CD1c-positive myeloid dendritic cell (primary cell): ENCODE data around the gene COL9A2.
A peak's percentile ranks its signal among the peaks of the same experiment; 100 is the strongest.

ENCODE experiments used
- DNase-seq: peaks from one replicate; pipeline ENCODE4 v3.0.0-alpha.2; 2016; ENCODE audit errors: extremely low spot score

COL9A2 gene

DNA sequence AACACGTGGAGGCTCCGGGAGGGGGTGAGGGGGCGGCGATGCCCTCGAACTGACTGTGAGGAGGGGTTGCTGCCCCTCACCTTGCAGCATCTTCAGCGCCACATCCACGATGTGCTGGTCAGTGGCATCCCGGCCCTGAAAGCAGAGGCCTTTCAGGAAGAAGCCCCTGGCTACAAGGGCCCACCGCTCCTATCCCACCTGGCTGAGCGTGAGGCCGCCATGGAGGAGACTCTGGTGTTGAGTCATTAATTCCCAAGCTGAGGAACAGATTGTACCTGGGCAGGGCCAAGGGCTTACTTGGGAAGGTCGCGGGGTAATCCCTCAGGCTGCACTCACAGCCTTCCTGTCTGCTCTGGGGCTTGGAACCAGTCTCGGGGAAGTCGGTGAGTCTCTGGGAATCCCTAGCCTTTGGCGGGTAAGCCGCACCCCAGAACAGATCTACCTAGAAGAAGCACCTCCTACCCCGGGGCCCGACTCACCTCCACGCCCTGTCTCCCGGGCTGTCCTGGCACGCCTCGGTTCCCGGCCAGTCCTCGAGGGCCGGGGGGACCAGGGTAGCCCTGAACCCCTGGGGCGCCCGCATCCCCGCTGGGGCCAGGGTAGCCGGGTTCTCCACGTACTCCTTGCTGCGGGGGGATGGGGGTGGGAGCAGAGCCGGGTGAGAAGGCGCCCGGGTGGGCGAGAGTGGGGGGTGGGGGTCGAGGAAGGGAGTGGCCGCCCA lies 13.9 kb downstream of the COL9A2 start:
- no peak for DNase-seq

DNA sequence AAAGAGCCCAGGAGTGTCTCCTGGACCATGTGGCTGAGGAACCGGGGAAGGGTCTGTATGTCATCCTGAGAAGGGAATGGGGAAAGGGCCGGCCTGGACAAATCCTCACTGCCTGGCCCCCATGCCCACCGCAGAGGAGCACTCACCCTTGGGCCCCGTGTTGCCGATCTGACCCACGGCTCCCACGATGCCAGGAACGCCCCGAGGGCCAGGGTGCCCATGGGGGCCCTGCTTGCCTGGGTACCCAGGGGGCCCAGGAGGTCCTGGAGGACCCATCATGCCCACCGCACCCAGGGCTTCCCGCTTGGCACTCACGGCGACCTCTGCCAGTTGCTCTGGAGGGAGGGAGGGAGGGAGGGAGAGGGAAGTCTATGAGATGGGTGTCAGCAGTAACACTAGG lies 14.6 kb downstream of the COL9A2 start:
- no peak for DNase-seq

DNA sequence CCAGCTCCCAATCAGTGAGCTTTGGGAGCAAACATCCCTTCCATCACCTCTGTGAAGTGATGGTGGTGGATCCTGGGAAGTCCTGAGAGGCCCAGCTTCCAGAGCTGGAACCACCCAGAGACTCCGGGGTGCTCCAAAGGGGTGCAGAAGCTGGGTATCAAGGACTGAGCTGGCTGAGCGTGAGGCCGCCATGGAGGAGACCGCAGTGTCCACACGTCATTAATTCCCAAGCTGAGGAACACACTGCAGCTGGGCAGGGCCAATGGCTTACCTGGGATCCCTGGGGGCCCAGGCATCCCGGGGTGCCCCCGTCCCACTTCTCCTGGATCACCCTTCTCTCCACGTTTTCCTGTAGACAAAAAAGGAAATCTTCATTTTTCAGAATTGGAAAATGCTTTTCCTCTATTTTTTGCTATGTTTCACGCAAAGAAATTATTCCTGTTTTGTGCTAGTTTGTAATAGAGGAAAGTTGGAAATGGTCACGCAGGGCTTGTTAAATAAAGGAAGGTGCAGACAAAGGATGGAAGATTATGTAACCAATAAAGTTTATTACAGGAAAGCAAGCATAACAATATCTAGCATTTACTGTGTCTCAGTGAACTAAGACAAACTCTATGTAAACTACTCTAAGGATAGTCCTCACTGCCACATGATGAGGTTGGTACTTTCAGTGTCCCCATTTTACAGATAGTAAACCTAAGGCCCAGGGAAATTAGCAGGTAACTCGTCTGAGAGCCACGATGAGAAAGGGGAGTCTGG lies 15.4 kb downstream of the COL9A2 start:
- no peak for DNase-seq

DNA sequence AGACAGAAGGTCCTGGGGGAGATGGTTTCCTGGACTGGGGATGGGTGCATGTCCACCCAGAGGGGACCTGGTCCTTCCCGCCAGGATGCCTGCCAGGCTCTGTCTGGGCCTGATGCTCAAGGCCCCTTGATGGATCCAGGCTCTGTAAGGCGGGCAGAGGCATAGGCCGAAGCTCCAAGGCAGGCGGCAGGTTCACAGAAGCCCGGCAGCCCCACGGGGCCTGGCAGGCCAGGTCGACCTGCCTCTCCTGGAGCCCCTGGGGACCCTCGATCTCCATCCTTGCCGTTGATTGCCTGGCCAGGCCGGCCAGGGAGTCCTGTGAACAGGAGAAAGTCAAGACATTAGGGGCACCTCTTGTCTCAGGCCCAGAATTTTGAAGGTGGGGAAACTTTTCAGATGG lies 16.0 kb downstream of the COL9A2 start:
- no peak for DNase-seq

DNA sequence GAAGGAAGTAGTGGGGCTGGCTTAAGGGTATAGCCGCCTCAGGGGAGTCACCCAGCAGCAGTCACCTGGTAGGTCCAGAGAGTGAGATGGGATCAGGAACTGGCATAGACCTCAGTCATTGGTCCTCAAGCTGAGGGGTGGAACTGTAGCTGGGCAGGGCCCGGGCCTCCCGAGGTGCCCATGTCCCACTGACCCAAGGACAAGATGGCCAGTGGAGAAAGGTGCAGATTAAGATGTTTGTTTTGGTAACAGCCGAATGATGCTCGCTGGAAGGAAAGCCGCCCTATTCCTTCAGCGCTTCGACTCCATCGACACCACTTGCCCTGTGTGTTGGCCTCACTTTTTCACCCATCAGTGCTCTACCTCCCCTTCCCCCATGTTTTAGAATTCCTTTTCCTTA lies 16.4 kb downstream of the COL9A2 start:
- no peak for DNase-seq

DNA sequence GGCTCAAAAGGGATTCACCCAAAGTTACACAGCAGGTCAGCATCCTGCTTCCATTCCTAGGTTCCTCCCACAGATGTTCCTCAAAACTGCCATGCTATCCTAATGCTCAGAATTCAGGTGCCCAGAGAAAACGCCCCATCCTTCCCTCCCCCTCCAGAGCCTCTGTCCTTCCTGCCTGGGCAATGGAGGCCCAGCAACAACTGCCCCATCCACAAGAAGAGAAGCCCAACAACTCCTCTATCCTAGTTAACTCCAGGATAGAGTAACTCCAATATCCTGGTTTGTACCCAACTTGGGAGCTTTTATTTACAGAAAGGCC lies 16.9 kb downstream of the COL9A2 start:
- no peak for DNase-seq

DNA sequence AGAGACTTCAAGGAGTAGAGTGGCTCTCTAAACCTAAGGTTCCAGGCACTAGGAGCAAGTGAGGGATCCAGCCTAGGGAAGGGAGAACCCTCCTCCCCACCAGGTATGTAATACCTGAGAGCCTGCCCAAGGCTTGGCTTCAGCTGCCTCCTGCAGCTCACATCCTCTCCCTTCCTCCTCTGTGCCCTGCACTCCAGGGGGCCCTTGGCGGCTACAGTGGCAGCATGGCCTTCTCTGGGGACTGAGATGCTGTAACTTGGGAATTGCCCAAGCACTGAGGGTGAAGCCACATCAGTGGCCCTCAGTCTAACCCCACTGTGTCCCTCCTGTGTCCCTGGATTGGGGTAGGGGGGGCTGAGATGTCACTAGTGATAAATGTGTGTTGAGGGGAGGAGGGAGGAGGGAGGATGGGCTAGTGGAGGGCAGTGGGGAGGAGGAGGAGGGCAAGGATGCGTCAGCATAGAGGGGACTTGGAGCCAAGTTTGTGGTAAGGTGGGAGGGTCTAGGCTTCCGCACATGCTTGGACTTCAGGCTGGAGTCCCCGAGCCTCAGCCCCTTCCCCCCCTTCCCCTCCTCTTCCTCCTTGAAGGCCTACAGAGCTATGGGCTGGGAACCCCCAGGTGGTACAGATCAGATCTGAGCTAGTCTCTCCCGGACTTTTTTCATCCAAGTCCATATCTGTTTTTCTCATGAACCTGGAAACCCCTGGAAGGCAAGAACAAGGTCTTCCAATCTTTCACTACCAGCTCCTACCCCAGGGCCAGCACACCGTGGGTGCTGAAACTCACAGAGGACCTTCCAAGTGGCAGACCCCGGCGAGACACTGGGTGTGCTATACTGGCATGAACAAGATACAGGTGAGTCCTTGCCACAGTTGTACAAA lies 17.5 kb downstream of the COL9A2 start:
- no peak for DNase-seq

DNA sequence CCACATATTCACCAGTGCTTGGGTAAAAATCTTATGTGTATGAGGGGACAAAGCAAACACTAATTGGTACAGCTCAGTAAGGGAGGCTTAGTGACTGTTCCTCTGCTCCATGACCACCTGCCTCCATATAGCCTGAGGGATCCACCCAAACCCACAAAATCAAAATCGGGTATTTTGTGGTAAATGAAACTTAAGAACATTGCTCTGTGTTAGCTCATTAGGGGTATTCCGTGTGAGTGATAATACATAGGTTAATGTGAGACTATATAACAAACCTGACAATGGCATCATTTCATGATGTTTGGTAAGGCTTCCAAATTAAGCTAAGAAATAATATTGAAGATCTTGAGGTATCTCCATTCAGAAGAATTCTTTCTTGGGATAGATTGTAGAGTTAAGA lies 25.8 kb downstream of the COL9A2 start:
- DNase-seq = no peak

DNA sequence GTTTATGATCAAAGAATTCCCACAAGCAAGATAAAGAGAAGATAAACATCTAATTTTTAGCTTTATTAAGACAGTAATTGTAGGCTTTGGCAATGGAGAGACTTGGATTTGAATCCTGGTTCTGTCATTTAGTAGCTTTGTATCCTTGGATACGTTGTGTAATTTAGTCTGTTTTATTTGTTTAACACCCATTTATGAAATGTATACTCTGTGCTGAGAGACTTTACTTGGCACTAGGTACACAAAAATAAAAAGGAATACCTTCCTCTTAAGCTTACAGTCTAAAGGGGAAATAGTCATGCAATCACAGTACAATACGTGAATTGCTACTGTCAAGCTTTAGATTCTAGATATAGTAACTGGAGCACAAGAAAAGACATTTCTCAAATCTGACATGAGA lies 35.2 kb downstream of the COL9A2 start:
- DNase-seq = no peak

DNA sequence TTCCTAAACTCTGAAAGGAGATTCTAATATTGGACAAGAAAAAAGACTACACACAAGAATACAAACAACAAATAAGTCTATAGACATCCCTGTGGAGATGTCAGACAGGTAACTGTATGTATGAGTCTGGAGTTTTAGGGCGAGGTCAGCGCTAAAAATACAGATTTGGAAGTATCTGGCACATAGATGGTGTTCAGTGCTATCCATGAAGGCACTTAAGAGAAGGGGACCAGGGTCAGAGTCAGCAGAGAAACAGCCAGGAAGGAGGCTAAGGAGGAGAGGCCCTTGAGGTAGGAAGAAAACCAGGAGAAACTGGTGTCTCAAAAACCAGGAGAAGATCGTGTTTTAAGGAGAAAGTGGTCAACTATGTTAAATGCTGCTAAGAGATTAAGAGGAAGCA lies 41.0 kb downstream of the COL9A2 start:
- no peak for DNase-seq

DNA sequence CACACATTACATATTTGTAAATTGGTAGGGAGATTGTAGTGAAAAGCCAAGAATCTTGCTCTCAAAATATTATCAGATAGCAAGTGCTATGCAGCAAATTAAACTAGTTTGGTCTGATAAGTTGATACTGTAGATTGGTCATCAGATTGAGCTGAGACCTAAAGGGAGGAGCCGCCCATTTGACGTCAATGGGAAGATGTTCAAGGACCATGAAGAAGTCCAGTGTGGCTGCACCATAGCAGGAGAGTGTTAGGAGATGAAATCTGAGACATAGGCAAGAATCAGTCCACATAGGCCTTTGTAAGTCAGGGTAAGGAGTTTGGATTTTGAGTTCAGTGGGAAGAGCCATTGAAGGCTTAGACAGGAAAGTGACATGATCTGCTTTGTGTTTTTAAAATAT lies 42.8 kb downstream of the COL9A2 start:
- no peak for DNase-seq

DNA sequence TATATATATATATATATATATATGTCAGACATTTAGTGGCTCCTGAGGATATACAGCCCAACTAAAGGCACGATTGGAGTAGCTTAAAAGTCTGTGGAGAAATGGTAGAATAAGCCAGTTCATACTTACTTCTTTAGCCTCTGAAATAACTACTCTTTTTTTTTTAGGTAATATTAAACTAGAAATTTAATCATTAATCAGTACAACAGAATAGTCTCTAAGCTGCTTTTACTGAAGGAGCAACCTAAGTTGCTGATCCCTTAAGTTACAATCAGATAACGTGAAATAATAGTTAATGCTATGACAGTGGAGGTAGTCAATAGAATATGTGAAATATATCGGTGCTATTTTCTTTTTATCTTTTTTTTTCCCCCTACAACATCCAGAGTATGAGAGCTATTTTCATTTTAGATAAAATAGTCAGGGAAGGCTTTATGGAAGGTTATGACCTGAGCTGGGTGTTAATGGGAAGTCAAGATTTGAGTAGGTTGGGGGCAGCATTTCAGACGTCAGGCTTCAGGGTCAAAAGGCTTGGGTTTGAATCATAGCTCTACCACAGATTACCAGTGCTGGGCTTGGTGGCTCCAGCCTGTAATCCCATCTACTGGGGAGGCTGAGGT lies 43.4 kb downstream of the COL9A2 start:
- no peak for DNase-seq

DNA sequence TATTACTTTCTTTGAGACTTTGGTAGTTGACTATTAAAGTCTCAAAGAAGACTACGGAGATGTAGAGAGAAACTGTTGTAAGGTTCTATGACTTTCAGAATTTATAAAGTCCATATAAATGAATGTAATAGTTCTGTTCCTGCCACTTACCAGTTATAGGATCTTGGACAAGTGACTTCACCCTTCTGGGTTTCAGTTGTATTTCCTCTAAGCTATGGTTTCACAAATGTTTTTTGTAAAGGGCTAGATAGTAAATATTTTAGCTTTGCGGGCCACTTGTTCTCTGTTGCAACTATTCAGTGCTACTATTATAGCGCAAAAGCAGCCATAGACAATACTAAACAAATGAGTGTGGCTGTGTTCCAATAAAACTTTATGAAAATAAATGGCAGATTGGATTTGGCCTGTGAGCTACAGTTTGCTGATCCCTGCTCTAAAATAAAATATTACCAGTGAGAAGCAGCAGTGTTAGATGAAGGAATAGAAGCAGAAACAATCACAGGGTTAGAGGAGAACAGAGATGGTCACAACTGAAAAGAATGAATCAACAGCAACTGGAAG lies 44.4 kb downstream of the COL9A2 start:
- DNase-seq = peak; percentile 20

DNA sequence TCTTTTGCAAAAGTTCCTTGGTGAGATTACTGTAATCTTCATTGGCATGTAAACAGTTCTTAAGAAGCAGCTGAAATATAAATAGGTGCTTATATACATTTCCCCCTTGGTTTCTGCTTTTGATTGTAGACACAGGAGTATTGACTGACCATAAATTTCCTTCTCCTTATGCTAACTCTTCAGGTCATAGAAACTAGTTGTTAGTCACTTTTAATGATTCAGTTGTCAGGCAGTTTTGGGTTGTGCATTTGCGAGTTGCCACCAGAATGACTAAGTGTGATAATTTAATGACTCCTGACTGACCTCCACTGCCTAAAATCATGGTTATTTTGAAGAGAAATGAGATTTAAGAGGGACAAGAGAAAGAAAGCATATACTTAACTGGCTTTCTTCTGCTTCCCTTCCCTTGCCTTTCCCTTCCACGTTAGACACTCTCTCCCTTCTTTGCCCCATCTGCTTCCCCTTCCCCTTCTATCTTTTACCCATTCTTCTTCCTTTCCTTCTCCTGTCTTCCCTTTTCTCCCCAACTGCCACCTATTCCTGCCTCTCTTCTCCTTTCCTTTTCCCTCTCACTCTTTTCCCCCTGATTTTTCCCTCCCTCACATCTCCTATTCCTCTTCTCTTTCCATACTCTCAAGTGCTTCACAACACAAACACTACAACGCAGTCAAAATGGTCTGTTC lies 46.8 kb downstream of the COL9A2 start:
- no peak for DNase-seq

DNA sequence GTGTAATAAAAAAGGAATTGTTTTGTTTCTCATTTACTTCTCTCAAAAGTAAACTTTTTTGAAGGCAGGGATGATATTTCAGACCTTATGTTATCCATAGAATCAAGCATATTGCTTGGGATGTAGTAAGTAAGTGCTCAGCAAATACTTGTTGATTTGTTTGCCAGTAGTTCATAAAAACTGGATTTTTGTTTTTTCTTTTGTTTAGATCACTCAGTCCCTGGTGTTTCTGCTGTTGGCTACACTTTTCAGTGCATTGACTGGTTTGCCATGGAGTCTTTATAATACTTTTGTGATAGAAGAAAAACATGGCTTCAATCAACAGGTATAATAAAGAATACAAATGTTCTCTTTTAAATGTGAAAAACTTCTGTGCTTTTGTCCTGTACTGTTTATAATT lies 48.9 kb downstream of the COL9A2 start:
- no peak for DNase-seq

DNA sequence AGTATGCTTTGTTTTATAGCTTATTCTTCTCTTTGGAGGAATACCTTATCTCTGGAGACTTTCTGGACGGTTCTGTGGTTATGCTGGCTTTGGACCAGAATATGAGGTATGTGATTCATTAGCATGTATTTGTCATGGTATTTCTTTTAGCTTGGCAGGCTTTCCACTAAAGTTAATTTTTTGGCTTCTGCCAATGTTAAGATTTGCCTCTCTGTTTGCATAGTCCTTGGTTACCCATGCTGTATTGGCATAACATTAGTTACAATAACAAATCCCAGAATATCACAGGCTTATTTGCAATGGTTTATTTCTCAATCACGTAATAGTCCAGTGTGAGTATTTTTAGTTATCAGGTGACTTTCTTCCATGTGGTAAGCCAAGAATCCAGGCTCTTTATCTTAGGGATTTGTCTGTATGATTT lies 49.3 kb downstream of the COL9A2 start:
- DNase-seq = no peak

DNA sequence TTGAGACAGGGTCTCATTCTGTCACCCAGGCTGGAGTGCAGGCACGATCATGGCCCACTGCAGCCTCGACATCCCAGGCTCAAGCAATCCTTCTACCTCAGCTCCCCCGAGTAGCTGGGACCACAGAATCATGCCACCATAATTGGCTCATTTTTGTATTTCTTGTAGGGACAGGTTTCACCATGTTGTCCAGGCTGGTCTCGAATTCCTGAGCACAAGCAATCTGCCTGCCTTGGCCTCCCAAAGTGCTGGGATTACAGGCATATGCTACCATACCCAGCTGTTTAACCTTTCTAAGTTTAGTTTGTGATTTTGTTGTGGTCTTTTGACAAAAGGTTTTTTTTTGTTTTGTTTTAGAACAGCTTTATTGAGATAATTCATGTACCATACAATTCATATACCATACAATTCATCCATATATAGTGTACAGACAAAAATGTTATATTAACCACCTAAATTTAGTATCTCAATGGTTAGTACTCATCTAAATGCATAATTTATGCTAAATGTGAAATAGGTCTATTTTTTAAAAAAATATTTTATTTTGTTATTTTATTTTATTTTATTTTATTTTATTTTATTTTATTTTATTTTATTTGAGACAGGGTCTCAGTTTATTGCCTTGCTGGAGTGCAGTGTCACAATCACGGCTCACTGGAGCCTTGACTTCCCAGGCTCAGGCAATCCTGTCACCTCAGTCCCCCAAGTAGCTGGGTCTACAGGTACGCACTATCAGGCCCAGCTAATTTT lies 50.1 kb downstream of the COL9A2 start:
- no peak for DNase-seq

DNA sequence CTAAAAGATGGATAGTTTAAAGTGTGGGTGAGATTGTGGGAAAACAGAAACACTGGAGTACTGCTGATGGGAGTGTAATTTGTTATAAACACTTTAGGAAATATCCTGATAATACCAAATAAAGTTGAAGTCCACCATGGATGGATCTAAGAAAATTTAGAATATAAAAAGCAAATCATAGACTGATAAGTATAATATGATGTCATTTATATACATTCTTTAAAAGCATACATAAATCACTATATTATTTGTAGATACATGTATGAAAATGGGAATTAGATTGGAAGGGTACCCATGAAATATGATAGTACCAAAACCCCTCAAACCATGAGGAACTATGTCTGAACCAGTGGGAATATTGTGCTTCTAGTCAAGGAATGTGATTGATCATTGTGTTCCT lies 51.2 kb downstream of the COL9A2 start:
- DNase-seq = no peak

DNA sequence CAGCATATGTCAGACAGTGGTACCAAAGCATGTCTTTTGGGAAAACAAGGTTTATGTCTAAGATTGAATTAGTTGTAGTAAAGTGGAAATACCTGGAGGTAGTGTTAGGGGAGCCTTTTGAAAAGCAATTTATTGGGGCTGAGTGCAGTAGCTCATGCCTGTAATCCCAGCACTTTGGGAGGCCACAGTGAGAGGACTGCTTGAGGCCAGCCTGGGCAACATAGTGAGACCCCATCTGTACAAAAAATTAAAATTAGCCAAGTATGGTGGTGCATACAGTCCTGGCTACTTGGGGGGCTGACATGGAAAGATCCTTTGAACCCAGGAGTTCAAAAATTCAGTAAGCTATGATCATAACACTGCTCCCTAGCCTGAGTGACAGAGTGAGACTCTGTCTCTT lies 51.8 kb downstream of the COL9A2 start:
- no peak for DNase-seq

DNA sequence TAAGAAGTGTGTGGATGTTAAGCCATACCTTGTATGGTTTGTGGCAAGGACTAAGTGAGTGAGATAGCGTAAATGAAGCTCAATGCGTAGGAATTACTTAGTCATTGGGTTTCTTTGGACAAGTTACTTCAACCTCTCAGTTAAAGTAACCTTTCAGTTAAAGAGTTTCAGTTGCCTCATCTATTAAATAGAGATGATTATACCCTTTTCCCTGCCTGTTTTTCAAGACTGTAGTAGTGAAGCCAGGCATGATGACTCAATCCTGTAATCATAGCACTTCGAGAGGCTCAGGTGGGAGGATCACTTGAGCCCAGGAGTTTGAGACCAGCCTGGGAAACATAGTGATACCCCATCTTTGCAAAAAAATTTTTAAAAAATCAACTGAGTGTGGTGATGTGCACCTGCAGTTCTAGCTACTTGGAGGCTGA lies 52.7 kb downstream of the COL9A2 start:
- DNase-seq = no peak

DNA sequence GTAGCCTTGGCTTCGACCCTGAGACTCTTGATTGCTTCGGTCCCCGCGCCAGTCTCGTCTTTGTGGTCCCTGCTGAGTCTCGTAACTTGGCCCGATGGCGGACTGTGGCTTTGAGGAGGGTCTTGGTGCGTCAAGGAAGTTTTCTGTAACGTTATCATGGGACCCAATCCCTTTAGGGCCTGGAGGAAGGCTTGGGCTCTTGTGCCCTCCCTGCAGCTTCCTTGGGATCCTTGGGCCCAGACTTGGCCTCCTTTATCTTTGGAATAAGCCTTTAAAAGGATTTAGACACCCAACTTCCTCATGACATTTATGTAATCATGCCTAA lies 58.7 kb downstream of the COL9A2 start:
- DNase-seq = peak; percentile 9
